GM12878 (cell line): ENCODE results near the gene IL27RA. TPM values are rescaled to one million over a fixed set of nuclear protein-coding genes. Genes with fewer than 3 reads are reported as not detected.

ENCODE experiments used
- ATAC-seq: fragments of 200-7000 bp; cut with Tn5 transposase; 3 replicates; pipeline ENCODE4 v1.9.1; 2020; ENCODE audit warnings: mild to moderate bottlenecking, moderate library complexity
- BruUV-seq: library from RNA; stranded (reverse); fragments of 400-500 nt; replicated peaks from 2 replicates; lab custom pipeline; 2021; lab: Mats Ljungman, UMichigan
- CTCF ChIA-PET: fragments of 300-600 bp; sonication (Branson Sonifier 250); formaldehyde crosslinking; extraction: SDS; loops from one replicate; lab custom pipeline; 2021; ENCODE audit warnings: inconsistent platforms; lab: Yijun Ruan, JAX
- POLR2A ChIA-PET: fragments of 350-600 bp; formaldehyde crosslinking; extraction: SDS; loops from one replicate; lab custom pipeline; 2021; ENCODE audit warnings: inconsistent platforms; lab: Charles Lee
- RAD21 ChIA-PET: fragments of 300-600 bp; sonication (Branson Sonifier 250); formaldehyde crosslinking; loops from one replicate; lab custom pipeline; 2023; ENCODE audit warnings: antibody characterized with exemption; ENCODE audit not compliant: unreplicated experiment; lab: Charles Lee
- SMC1A ChIA-PET: fragments of 300-600 bp; sonication (Branson Sonifier 250); formaldehyde crosslinking; loops from one replicate; lab custom pipeline; 2023; ENCODE audit not compliant: unreplicated experiment, uncharacterized antibody; lab: Charles Lee
- DNase-seq: peaks from one replicate; pipeline ENCODE4 v3.0.0-alpha.2; 2011; ENCODE audit warnings: low read depth, low spot score
- FAIRE-seq: peaks from 3 replicates; lab custom pipeline; 2011; peaks lifted over from hg19 to GRCh38; lab: Jason Lieb, UNC
- H2AFZ ChIP-seq: 2 replicates; pipeline ENCODE4 v1.6.0; 2011; ENCODE audit warnings: low read depth, low read length, control low read depth; ENCODE audit not compliant: control insufficient read depth
- H3K27ac ChIP-seq: 2 replicates; pipeline ENCODE4 v1.5.1; 2011; ENCODE audit warnings: control low read depth; ENCODE audit not compliant: control insufficient read depth, insufficient read depth
- H3K27me3 ChIP-seq, 2 experiments: replicated peaks in 1 of 2; 2 replicates each; pipeline versions ENCODE4 v1.6.0 to v1.6.1; 2011; ENCODE audit warnings: low read length in 1 of 2; ENCODE audit not compliant: control insufficient read depth in 2 of 2, insufficient read depth in 2 of 2
- H3K36me3 ChIP-seq, 2 experiments: 2 replicates each; pipeline ENCODE4 v1.5.1; 2011; ENCODE audit warnings: low read length in 1 of 2; ENCODE audit not compliant: control insufficient read depth in 2 of 2, insufficient read depth in 2 of 2
- H3K4me1 ChIP-seq: 2 replicates; pipeline ENCODE4 v1.6.1; 2011; ENCODE audit warnings: mild to moderate bottlenecking, low read length, moderate library complexity, mixed read lengths; ENCODE audit not compliant: control insufficient read depth, insufficient read depth
- H3K4me2 ChIP-seq: 2 replicates; pipeline ENCODE4 v1.6.0; 2011; ENCODE audit warnings: control low read depth; ENCODE audit not compliant: control insufficient read depth, insufficient read depth
- H3K4me3 ChIP-seq: fragments of 200-600 bp; sonication (generic); 2 replicates; pipeline ENCODE4 v1.5.1; 2016
- H3K79me2 ChIP-seq: 2 replicates; pipeline ENCODE4 v1.6.0; 2011; ENCODE audit warnings: low read length; ENCODE audit not compliant: control insufficient read depth, insufficient read depth
- H3K9ac ChIP-seq: 2 replicates; pipeline ENCODE4 v1.8.0; 2011; ENCODE audit warnings: low read length, control low read depth, mixed read lengths; ENCODE audit not compliant: control insufficient read depth, insufficient read depth
- H3K9me3 ChIP-seq: replicated peaks from 3 replicates; pipeline ENCODE4 v1.5.1; 2011; ENCODE audit warnings: mild to moderate bottlenecking, low read length; ENCODE audit not compliant: control insufficient read depth, insufficient read depth
- H4K20me1 ChIP-seq: 2 replicates; pipeline ENCODE4 v1.6.0; 2011; ENCODE audit not compliant: control insufficient read depth, insufficient read depth
- CREB1 ChIP-seq: IDR thresholded peaks from 2 replicates; pipeline ENCODE4 v1.6.1; 2012; ENCODE audit warnings: low read depth, mild to moderate bottlenecking, inconsistent platforms
- EGR1 ChIP-seq, 2 experiments: IDR thresholded peaks; 1 replicate in 1 of 2; 2 replicates in 1 of 2; pipeline ENCODE4 v1.6.1; 2011 to 2012; ENCODE audit warnings: low read depth in 2 of 2, low read length in 2 of 2, borderline replicate concordance in 1 of 2, mild to moderate bottlenecking in 1 of 2, moderate library complexity in 1 of 2
- IKZF1 ChIP-seq: fragments of 450-650 bp; conservative IDR thresholded peaks from 2 replicates; pipeline ENCODE4 v1.6.1; 2017; ENCODE audit warnings: antibody characterized with exemption, mild to moderate bottlenecking
- NFXL1 ChIP-seq: fragments of 450-650 bp; IDR thresholded peaks from 2 replicates; pipeline ENCODE4 v1.6.1; 2017; ENCODE audit warnings: antibody characterized with exemption, mild to moderate bottlenecking, borderline replicate concordance
- NFYB ChIP-seq: IDR thresholded peaks from 2 replicates; pipeline ENCODE4 v1.6.1; 2011; ENCODE audit warnings: low read depth, mild to moderate bottlenecking, low read length, improper control_type of control experiment, moderate library complexity; ENCODE audit not compliant: insufficient read depth
- RCOR1 ChIP-seq: conservative IDR thresholded peaks from 2 replicates; pipeline ENCODE4 v1.6.1; 2012; ENCODE audit warnings: low read depth, low read length, improper control_type of control experiment
- TBL1XR1 ChIP-seq: IDR thresholded peaks from 2 replicates; pipeline ENCODE4 v1.6.1; 2012; ENCODE audit warnings: low read depth, low read length, improper control_type of control experiment
- WGBS: methylation state at CpG from one replicate; pipeline ENCODE4 v1.1.6; 2016; ENCODE audit warnings: low lambda C conversion rate; ENCODE audit not compliant: insufficient replicate concordance, insufficient coverage; ENCODE audit errors: missing lambda C conversion rate; 5-methylcytosine and 5-hydroxymethylcytosine counted together
- in situ Hi-C: fragments of 300-500 bp; cut with MboI; formaldehyde crosslinking; loops from 9 replicates; pipeline ENCODE4 v1.14.3; 2018; ENCODE audit warnings: mixed read lengths
- intact Hi-C: fragments of 100-400 bp; cut with micrococcal nuclease; formaldehyde crosslinking; loops from one replicate; pipeline ENCODE4 v1.14.2; 2022; ENCODE audit not compliant: unreplicated experiment
- polyA plus RNA-seq, 11 experiments: library from polyadenylated mRNA; depleted of rRNA in 4 of 11; unstranded in 6 of 11; stranded (reverse) in 5 of 11; fragments of >200 nt; fragmentation: Nextera tagmentation in 4 of 11; fragmentation: Illumina TruSeq in 1 of 11; extraction: Ambion mirVana in 4 of 11; extraction: Trizol in 1 of 11; gene quantifications; 1 replicate in 1 of 11; 2 replicates in 10 of 11; pipeline versions ENCODE4 v1.2.1 to v1.2.3, GENCODE V29; 2011 to 2016; ENCODE audit warnings: inconsistent platforms in 2 of 11, missing spikeins in 2 of 11, low read depth in 1 of 11
- total RNA-seq, 4 experiments: library from RNA; depleted of rRNA in 3 of 4; stranded (reverse); fragments of >200 nt in 3 of 4; fragmentation: Illumina TruSeq in 1 of 4; extraction: Trizol in 1 of 4; gene quantifications; 2 replicates each; pipeline versions ENCODE4 v1.2.1 to v1.2.3, GENCODE V29; 2013 to 2021
- TF ChIP-seq, protein P1 (sequence below): fragments of 450-650 bp; formaldehyde crosslinking; IDR thresholded peaks from 2 replicates; pipeline ENCODE4 v1.5.0; 2022; ENCODE audit warnings: mild to moderate bottlenecking, missing genetic modification characterization

Gene IL27RA
- total and polyA plus RNA-seq, 10 of the 15 experiments (the other 5 are each of a cell fraction or from before 2014, with no cell fraction given): 8.4 to 63.5 (median 41.2) TPM

GRCh38 chr19:14031719-14032480 lies at the start of gene IL27RA (continued):
- TF ChIP-seq, protein P1, sequence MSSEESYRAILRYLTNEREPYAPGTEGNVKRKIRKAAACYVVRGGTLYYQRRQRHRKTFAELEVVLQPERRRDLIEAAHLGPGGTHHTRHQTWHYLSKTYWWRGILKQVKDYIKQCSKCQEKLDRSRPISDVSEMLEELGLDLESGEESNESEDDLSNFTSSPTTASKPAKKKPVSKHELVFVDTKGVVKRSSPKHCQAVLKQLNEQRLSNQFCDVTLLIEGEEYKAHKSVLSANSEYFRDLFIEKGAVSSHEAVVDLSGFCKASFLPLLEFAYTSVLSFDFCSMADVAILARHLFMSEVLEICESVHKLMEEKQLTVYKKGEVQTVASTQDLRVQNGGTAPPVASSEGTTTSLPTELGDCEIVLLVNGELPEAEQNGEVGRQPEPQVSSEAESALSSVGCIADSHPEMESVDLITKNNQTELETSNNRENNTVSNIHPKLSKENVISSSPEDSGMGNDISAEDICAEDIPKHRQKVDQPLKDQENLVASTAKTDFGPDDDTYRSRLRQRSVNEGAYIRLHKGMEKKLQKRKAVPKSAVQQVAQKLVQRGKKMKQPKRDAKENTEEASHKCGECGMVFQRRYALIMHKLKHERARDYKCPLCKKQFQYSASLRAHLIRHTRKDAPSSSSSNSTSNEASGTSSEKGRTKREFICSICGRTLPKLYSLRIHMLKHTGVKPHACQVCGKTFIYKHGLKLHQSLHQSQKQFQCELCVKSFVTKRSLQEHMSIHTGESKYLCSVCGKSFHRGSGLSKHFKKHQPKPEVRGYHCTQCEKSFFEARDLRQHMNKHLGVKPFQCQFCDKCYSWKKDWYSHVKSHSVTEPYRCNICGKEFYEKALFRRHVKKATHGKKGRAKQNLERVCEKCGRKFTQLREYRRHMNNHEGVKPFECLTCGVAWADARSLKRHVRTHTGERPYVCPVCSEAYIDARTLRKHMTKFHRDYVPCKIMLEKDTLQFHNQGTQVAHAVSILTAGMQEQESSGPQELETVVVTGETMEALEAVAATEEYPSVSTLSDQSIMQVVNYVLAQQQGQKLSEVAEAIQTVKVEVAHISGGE: no peak
- TF ChIP-seq IKZF1: peak; percentile 88
- no peak for TF ChIP-seq RCOR1
- 0 out of 2 replicates have a peak, but pooled peaks have one; percentile 16 for TF ChIP-seq TBL1XR1
- TF ChIP-seq CREB1: peak; percentile 33; the same call in 1 of the 2 replicates
- no peak for TF ChIP-seq NFYB
- no peak for TF ChIP-seq EGR1 (IDR thresholded peaks at IDR 0.05; ENCODE audit: borderline replicate concordance in 1 of 2, low read depth in 2 of 2, low read length in 2 of 2)

DNA sequence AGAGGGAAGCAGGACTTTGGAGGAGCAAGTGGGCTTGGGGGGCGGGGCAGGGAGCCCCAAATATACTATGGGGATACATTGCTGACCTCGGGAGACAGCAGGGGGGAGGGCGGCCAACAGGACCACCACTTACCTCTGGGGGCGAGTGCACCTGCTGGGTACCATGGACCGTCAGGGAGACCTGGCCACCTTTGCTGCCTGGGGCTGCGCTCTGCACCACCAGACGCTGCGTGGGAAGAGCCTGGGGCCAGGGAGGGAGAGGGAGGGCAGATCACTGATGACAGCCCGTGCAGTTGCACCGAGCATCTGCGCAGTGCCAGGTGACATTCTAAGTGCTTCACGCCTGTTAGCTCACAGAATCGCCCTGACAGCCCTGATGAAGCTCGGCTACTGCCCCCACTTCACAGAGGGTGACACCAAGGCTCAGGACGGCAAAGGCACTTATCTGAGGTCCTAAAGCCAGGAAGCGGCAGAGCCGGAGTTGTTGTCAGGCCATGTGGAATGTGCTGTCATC lies 49.5 kb upstream of the IL27RA start:
- no peak overlapping the region for H3K9ac ChIP-seq
- POLR2A ChIA-PET: no interaction called here
- no peaks in the 10 kb centered on the region for H3K9me3 ChIP-seq
- intact Hi-C loops (loop anchor here (10.0 kb wide), 1 partner anchor 53 kb away; the partner anchor contains the start of gene IL27RA), in situ Hi-C loops (no loop called here)
- RAD21 ChIA-PET: no interaction called here
- no peak overlapping the region for H2AFZ ChIP-seq
- H3K4me3 ChIP-seq: no peak overlapping the region
- no TSS peak for BruUV-seq
- no peaks in the 10 kb centered on the region for H3K79me2 ChIP-seq
- H4K20me1 ChIP-seq: no peaks in the 10 kb centered on the region
- H3K4me1 ChIP-seq: peaks cover 19% of the 10 kb centered on the region
- no peak overlapping the region for H3K27ac ChIP-seq
- FAIRE-seq (no peak), DNase-seq (no peak), ATAC-seq (no peak)
- H3K4me2 ChIP-seq: no peak overlapping the region
- CTCF ChIA-PET: no interaction called here
- WGBS: 74% methylated on average over 17 of the region's 17 CpGs
- no peak for TF ChIP-seq NFXL1
- SMC1A ChIA-PET: interaction anchor here (1.1 kb wide), 1 partner anchor 12 kb away, joined by 3 read pairs; no protein-coding TSS in a partner anchor
- no peaks in the 10 kb centered on the region for H3K27me3 ChIP-seq
- no peaks in the 10 kb centered on the region; a peak in 1 of 4 replicates for H3K36me3 ChIP-seq
